Right lobe of liver (tissue), 4 donors: ENCODE measurements around the gene UNC79.

Source experiments
- POLR2A ChIP-seq: fragments of 450-650 bp; IDR thresholded peaks from one replicate; pipeline ENCODE4 v1.6.1; 2017; ENCODE audit warnings: antibody characterized with exemption, mild to moderate bottlenecking
- TF ChIP-seq, protein P1 (sequence below), 4 donors: fragments of 200-600 bp in 3 of 4; fragments of 450-650 bp in 1 of 4; IDR thresholded peaks; one replicate each; pipeline versions ENCODE4 v1.5.1 to v1.8.0; 2016 to 2022; ENCODE audit warnings: antibody characterized with exemption in 4 of 4, mild to moderate bottlenecking in 2 of 4
- donor health status: DM: no; HTN: no; CAD: no.
- donor health status: DM: no; HTN: no; CAD: no.
- donor health status: DM: no; HTN: yes; CAD: no.

DNA sequence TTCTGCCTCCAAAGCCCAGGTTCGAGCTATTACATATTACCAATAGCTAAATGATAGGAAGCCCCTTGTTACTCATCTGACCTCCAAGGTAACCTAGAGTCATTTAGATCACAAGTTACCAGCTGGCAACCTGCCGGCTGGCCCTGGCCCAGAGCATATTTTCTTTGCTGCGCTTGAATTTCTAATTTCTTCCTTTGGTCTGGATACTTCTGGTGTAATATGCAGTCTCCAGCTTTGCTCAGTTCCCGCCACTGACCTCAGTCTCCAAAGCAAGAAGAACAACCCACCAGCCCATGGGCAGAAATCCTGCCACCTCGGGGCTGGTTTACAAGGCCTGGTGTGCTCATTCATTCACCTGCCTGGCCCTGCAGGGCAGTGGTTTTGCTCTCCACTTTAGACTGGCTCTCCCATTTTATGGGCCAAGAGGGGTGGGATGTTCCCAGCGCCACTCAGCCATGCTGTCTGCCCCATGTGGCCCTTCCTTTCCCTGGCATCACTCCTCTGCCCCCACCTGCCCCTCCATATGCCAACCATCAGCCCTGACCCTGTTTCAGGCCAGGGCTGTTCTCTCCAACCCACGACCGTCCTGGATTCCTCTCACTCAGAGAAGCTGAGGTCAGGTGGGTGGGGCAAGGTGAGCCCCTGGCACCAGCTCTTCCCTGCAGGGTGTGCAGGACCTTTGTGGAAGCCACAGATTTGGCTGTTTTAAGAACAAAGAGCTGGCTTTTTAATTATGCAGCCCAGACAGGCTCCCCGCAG is 281.5 kb downstream of the UNC79 start:
- TF ChIP-seq, protein P1, sequence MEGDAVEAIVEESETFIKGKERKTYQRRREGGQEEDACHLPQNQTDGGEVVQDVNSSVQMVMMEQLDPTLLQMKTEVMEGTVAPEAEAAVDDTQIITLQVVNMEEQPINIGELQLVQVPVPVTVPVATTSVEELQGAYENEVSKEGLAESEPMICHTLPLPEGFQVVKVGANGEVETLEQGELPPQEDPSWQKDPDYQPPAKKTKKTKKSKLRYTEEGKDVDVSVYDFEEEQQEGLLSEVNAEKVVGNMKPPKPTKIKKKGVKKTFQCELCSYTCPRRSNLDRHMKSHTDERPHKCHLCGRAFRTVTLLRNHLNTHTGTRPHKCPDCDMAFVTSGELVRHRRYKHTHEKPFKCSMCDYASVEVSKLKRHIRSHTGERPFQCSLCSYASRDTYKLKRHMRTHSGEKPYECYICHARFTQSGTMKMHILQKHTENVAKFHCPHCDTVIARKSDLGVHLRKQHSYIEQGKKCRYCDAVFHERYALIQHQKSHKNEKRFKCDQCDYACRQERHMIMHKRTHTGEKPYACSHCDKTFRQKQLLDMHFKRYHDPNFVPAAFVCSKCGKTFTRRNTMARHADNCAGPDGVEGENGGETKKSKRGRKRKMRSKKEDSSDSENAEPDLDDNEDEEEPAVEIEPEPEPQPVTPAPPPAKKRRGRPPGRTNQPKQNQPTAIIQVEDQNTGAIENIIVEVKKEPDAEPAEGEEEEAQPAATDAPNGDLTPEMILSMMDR (IDR thresholded peaks at IDR 0.05), result no peak
- TF ChIP-seq POLR2A, result no peak
